Mesendoderm (in vitro differentiated cells): ENCODE measurements around the gene CD302.
"Not testable (repeated sequence)": the region's sequence is repeated elsewhere in the genome, so short reads cannot be mapped to it uniquely, and the experiment has no call there.

Experiments
- DNase-seq: peaks from one replicate; pipeline ENCODE4 v3.0.0; 2013
- H2AK5ac ChIP-seq: 2 replicates; pipeline ENCODE4 v1.6.1; 2013; ENCODE audit warnings: low read length, inconsistent platforms
- H2BK120ac ChIP-seq: 2 replicates; pipeline ENCODE4 v1.6.1; 2013; ENCODE audit warnings: low read depth, mild to moderate bottlenecking, low read length, moderate library complexity, mixed read lengths
- H2BK15ac ChIP-seq: replicated peaks from 2 replicates; pipeline ENCODE4 v1.6.1; 2013; ENCODE audit warnings: low read depth, mild to moderate bottlenecking, moderate library complexity
- H2BK5ac ChIP-seq: 2 replicates; pipeline ENCODE4 v1.6.1; 2013; ENCODE audit warnings: low read length, inconsistent platforms
- H3K18ac ChIP-seq: 2 replicates; pipeline ENCODE4 v1.6.1; 2013; ENCODE audit warnings: mild to moderate bottlenecking, low read length, mixed read lengths
- H3K23ac ChIP-seq: one replicate; pipeline ENCODE4 v1.6.1; 2013; ENCODE audit warnings: low read length
- H3K27ac ChIP-seq: 2 replicates; pipeline ENCODE4 v1.5.1; 2013; ENCODE audit warnings: low read depth, mild to moderate bottlenecking, inconsistent platforms, low read length, moderate library complexity
- H3K27me3 ChIP-seq: 2 replicates; pipeline ENCODE4 v1.6.1; 2013; ENCODE audit warnings: low read length, control low read depth, mild to moderate bottlenecking, inconsistent platforms; ENCODE audit not compliant: insufficient read depth, poor library complexity
- H3K36me3 ChIP-seq: 2 replicates; pipeline ENCODE4 v1.6.1; 2013; ENCODE audit warnings: low read length, inconsistent platforms; ENCODE audit not compliant: control insufficient read depth, insufficient read depth
- H3K4ac ChIP-seq: one replicate; pipeline ENCODE4 v1.6.1; 2013; ENCODE audit warnings: low read depth, mild to moderate bottlenecking, low read length, moderate library complexity
- H3K4me1 ChIP-seq: 2 replicates; pipeline ENCODE4 v1.6.1; 2013; ENCODE audit warnings: low read depth, low read length, inconsistent platforms; ENCODE audit not compliant: control insufficient read depth
- H3K4me2 ChIP-seq: 2 replicates; pipeline ENCODE4 v1.6.1; 2013; ENCODE audit warnings: low read length
- H3K4me3 ChIP-seq: 2 replicates; pipeline ENCODE4 v1.5.1; 2013; ENCODE audit warnings: mild to moderate bottlenecking, low read length
- H3K56ac ChIP-seq: one replicate; pipeline ENCODE4 v1.6.1; 2013; ENCODE audit warnings: low read length
- H3K79me1 ChIP-seq: 2 replicates; pipeline ENCODE4 v1.6.1; 2013; ENCODE audit warnings: low read length, inconsistent platforms
- H3K79me2 ChIP-seq: 2 replicates; pipeline ENCODE4 v1.6.1; 2013; ENCODE audit warnings: mild to moderate bottlenecking, low read length; ENCODE audit not compliant: control insufficient read depth, insufficient read depth
- H3K9ac ChIP-seq: 2 replicates; pipeline ENCODE4 v1.6.1; 2013; ENCODE audit warnings: low read length, inconsistent platforms
- H4K5ac ChIP-seq: one replicate; pipeline ENCODE4 v1.6.1; 2013; ENCODE audit warnings: low read length
- H4K8ac ChIP-seq: one replicate; pipeline ENCODE4 v1.6.1; 2013; ENCODE audit warnings: low read depth, mild to moderate bottlenecking, control low read depth, low read length, moderate library complexity
- WGBS: extraction: QIAGEN DNeasy Blood & Tissue Kit; methylation state at CpG from one replicate; pipeline ENCODE4 v1.1.7; 2013; ENCODE audit warnings: low lambda C conversion rate, missing lambda C conversion rate; ENCODE audit not compliant: insufficient coverage; ENCODE audit errors: extremely low coverage; 5-methylcytosine and 5-hydroxymethylcytosine counted together

CD302 gene

DNA sequence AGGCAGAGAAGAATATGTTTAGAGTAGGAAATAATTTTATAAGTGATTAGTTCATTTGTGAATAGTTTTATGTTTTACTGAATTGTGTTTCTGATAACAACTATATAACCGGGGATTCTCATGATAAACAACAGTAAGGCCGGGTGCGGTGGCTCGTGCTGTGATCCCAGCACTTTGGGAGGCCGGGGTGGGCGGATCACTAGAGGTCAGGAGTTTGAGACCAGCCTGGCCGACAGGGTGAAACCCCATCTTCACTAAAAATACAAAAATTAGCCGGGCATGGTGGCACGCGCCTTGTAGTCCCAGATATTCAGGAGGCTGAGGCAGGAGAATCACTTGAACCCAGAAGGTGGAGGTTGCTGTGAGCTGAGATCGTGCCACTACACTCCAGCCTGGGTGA, 52.8 kb downstream of the CD302 start:
- not testable (repeated sequence) for H2BK120ac ChIP-seq, H4K5ac ChIP-seq, H3K27ac ChIP-seq, DNase-seq, H3K4me3 ChIP-seq, H2AK5ac ChIP-seq, H3K27me3 ChIP-seq, H3K9ac ChIP-seq, H3K79me2 ChIP-seq, H2BK15ac ChIP-seq, H3K4me1 ChIP-seq, H4K8ac ChIP-seq, H2BK5ac ChIP-seq, H3K4me2 ChIP-seq, H3K23ac ChIP-seq, H3K36me3 ChIP-seq, H3K18ac ChIP-seq, H3K4ac ChIP-seq, H3K56ac ChIP-seq
- no CpG with 5 or more reads among the region's 11 CpGs for WGBS
- peaks cover 12% of the 10 kb centered on the region for H3K79me1 ChIP-seq

DNA sequence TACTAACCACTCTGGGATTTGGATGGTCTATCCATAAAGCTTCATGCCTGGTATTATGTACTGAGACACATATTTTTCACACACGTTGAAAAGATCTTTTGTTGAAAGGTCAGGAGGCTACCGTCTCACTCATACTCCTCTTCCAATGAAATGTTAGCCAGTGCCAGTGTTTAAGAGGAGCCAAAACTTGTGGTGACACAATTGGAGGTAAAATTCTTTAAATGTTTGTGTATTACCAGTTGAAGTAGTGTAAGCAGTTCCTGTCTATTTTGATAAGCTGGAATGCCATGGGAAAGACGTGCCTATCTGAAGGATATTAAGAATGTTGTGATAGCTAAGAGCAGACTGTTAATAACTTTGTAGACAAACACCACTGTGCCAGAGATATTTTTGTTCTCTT, 53.6 kb downstream of the CD302 start:
- Histone ChIP-seq H3K27ac (no peak overlapping the region), H3K18ac (no peak overlapping the region), H3K23ac (no peak overlapping the region), H3K9ac (no peak overlapping the region), H3K4me2 (no peak overlapping the region), H2BK5ac (no peak overlapping the region), H2BK15ac (no peak overlapping the region), H3K4me1 (no peaks in the 10 kb centered on the region), H2BK120ac (no peak overlapping the region), H3K79me2 (peaks cover 10% of the 10 kb centered on the region), H3K36me3 (peaks cover 7% of the 10 kb centered on the region), H4K8ac (no peak overlapping the region), H2AK5ac (no peak overlapping the region), H4K5ac (no peak overlapping the region), H3K79me1 (peaks cover 12% of the 10 kb centered on the region), H3K4ac (no peak overlapping the region), H3K56ac (no peak overlapping the region), H3K27me3 (no peaks in the 10 kb centered on the region), H3K4me3 (no peak overlapping the region)
- no peak for DNase-seq
- WGBS: no CpG with 5 or more reads among the region's 3 CpGs

DNA sequence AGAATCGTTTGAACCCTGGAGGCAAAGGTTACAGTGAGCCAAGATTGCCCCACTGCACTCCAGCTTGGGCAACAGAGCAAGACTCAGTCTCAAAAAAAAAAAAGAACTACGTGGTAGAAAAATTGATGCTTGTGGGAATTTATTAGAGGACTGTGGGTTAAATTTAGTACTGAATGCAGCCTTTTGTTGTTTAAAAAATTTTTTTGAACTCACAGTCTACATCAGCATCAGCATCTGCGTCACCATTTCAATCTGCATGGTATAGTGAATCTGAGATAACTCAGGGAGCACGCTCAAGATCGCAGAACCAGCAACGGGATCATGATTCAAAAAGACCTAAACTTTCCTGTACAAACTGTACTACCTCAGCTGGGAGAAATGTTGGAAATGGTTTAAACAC, 55.2 kb downstream of the CD302 start:
- H3K4me2 ChIP-seq: no peak overlapping the region
- H3K79me1 ChIP-seq: peaks cover 15% of the 10 kb centered on the region
- no peaks in the 10 kb centered on the region for H3K4me1 ChIP-seq
- H3K18ac ChIP-seq: no peak overlapping the region
- no peak overlapping the region for H3K56ac ChIP-seq
- WGBS: no CpG with 5 or more reads among the region's 6 CpGs
- H3K4ac ChIP-seq: no peak overlapping the region
- no peak for DNase-seq
- H3K27me3 ChIP-seq: no peaks in the 10 kb centered on the region
- no peak overlapping the region for H3K27ac ChIP-seq
- no peak overlapping the region for H4K5ac ChIP-seq
- no peak overlapping the region for H3K9ac ChIP-seq
- peaks cover 22% of the 10 kb centered on the region for H3K79me2 ChIP-seq
- H2BK5ac ChIP-seq: no peak overlapping the region
- H2AK5ac ChIP-seq: no peak overlapping the region
- H3K23ac ChIP-seq: no peak overlapping the region
- no peak overlapping the region for H3K4me3 ChIP-seq
- peaks cover 4% of the 10 kb centered on the region for H3K36me3 ChIP-seq
- no peak overlapping the region for H4K8ac ChIP-seq
- no peak overlapping the region for H2BK15ac ChIP-seq
- no peak overlapping the region for H2BK120ac ChIP-seq

DNA sequence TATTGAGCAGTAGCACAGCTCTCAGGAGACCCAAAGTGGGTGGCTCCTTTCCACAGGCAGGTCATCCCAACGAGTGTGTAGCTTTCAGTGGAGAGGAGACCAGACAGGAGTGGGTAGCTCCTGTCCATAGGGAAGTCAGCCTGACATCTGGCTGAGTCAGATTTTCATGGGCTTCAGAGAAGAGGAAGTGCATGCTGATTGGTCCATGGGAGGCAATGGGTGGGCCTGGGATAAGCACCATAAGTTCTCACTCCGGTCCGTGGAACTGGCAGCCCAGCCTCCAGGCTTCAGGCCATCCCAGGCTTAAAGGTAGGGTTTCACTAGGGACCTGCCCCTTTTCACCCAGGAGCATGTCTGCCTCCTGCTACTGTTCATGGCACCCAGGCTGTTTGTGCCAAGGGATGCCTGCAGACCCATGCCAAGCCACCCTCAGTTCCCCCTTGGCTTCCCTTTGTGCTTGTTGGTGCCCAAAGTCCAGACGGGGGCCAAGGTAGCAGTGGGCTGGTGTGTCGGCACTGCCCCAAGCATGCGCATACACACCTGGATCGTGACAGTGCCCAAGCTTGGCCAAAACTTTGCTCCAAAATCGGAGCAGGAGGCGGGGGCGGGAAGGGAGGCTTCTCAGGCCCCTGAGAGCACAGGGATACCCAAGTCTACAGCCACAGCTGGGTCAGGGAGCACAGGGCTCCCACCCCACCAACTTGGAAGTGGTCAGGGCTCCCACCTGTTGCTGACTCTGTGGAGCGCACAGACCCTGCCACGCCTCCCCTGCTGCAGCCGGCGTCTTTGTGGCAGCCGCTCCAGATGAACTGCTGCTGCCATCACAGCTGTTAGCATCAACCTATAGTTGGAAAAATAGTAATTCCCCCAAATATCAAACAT, 59.3 kb downstream of the CD302 start:
- H3K27ac ChIP-seq: no peak overlapping the region
- no peaks in the 10 kb centered on the region for H3K27me3 ChIP-seq
- no peak overlapping the region for H3K23ac ChIP-seq
- no peak overlapping the region for H3K4me3 ChIP-seq
- no peak overlapping the region for H3K56ac ChIP-seq
- WGBS: no CpG with 5 or more reads among the region's 15 CpGs
- no peak overlapping the region for H2BK120ac ChIP-seq
- no peak overlapping the region for H4K5ac ChIP-seq
- H2AK5ac ChIP-seq: no peak overlapping the region
- H3K18ac ChIP-seq: no peak overlapping the region
- H4K8ac ChIP-seq: no peak overlapping the region
- peaks cover 3% of the 10 kb centered on the region for H3K36me3 ChIP-seq
- peaks cover 40% of the 10 kb centered on the region for H3K79me2 ChIP-seq
- H3K9ac ChIP-seq: no peak overlapping the region
- no peaks in the 10 kb centered on the region for H3K4me1 ChIP-seq
- peaks cover 23% of the 10 kb centered on the region for H3K79me1 ChIP-seq
- H2BK5ac ChIP-seq: no peak overlapping the region
- no peak overlapping the region for H2BK15ac ChIP-seq
- H3K4ac ChIP-seq: no peak overlapping the region
- H3K4me2 ChIP-seq: no peak overlapping the region
- peak; percentile 46 for DNase-seq

DNA sequence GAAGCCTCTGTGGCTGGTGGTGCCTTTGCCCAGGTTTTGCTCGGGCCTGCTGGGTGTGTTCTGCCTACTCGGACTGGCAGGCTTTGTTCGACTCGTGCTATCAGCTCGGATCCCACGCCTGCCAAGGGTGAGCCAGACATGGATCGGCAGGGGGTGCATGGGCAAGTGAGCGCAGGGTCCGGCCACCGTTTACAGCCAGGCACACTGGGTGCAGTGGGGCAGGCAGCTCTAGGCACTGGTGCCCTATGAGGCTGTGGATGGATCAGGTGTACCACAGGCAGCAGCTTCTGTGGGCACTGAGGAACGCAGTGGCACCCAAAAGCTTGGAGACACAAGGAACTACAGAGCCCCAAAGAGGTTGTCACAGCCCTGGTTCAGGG, 60.1 kb downstream of the CD302 start:
- no peak overlapping the region for H3K9ac ChIP-seq
- H3K27me3 ChIP-seq: no peaks in the 10 kb centered on the region
- no peak for DNase-seq
- H3K56ac ChIP-seq: no peak overlapping the region
- H3K4ac ChIP-seq: no peak overlapping the region
- H2AK5ac ChIP-seq: no peak overlapping the region
- WGBS: no CpG with 5 or more reads among the region's 11 CpGs
- peaks cover 41% of the 10 kb centered on the region for H3K79me2 ChIP-seq
- H2BK120ac ChIP-seq: no peak overlapping the region
- no peak overlapping the region for H3K4me2 ChIP-seq
- H3K36me3 ChIP-seq: peaks cover 2% of the 10 kb centered on the region
- H2BK5ac ChIP-seq: no peak overlapping the region
- H4K5ac ChIP-seq: no peak overlapping the region
- H3K23ac ChIP-seq: no peak overlapping the region
- peaks cover 20% of the 10 kb centered on the region for H3K79me1 ChIP-seq
- no peak overlapping the region for H2BK15ac ChIP-seq
- no peak overlapping the region for H3K18ac ChIP-seq
- no peak overlapping the region for H3K4me3 ChIP-seq
- no peak overlapping the region for H4K8ac ChIP-seq
- H3K27ac ChIP-seq: no peak overlapping the region
- no peaks in the 10 kb centered on the region for H3K4me1 ChIP-seq
